ENCODE results near the gene HCAR3.

DNA sequence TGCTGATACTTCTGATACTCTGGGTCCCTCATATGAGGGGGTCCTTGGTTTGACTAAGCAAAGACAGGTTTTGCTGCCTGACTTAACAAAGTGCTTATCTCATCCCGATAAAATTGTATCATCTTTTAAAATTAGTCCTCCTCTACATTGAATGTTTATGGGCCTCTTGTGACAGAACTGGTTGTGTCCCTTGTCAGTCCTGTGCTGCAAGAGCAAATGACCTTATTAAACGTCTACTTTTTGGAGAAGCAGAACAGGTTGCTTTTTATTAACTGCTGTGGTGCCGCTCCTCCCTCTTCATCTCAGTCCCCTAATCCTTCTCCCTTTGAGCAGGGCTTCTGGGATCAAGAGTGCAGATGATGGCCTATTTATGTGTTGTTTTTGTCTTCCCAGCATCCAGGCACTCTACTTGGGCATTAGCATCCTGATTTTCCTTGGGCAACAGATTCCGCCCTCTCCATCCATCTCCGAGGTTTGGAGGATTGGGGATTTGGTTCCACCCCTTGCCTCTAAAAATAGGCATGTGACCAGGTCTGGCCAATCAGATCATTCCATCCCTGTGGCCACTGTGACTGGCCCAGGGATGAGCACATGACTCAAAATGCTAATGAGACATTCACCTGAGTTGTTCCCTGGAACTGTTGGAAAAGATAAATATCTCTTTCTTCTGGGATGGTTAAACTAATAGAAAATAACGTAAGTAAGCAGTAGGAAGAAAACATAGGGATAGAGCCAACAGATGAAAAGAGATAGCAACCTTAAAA is 33.1 kb upstream of the HCAR3 start:
- TF ChIP-seq POLR2A (IDR thresholded peaks at IDR 0.05; ENCODE audit: low read length) (no peak), GATA1 (IDR thresholded peaks at IDR 0.05; ENCODE audit: low read depth, low read length) (no peak)

Data from erythroblast (primary cell).